Liver (tissue), 9 donors: ENCODE data around the gene CLDN5. TPM values are rescaled to one million over a fixed set of nuclear protein-coding genes. Genes with fewer than 3 reads are reported as not detected.

Experiments
- DNase-seq: peaks from one replicate; pipeline ENCODE4 v3.0.0-alpha.2; 2017; ENCODE audit warnings: low spot score
- H3K27ac ChIP-seq, 2 donors: one replicate each; pipeline ENCODE4 v1.7.0; 2013; ENCODE audit warnings: inconsistent platforms in 2 of 2, low read length in 2 of 2, control low read depth in 1 of 2, low read depth in 1 of 2, mild to moderate bottlenecking in 1 of 2
- H3K27me3 ChIP-seq, 4 donors: one replicate each; pipeline versions ENCODE4 v1.6.1 to v1.7.0; 2013; ENCODE audit warnings: low read length in 3 of 4, inconsistent platforms in 1 of 4, mild to moderate bottlenecking in 1 of 4, moderate library complexity in 1 of 4; ENCODE audit not compliant: control insufficient read depth in 4 of 4, insufficient read depth in 4 of 4
- H3K36me3 ChIP-seq, 4 donors: one replicate each; pipeline versions ENCODE4 v1.6.1 to v1.7.0; 2013; ENCODE audit warnings: low read length in 3 of 4, mild to moderate bottlenecking in 3 of 4, low read depth in 1 of 4, moderate library complexity in 1 of 4; ENCODE audit not compliant: control insufficient read depth in 4 of 4, insufficient read depth in 3 of 4
- H3K4me1 ChIP-seq, 4 donors: one replicate each; pipeline versions ENCODE4 v1.6.1 to v1.7.0; 2013; ENCODE audit warnings: low read length in 3 of 4, mild to moderate bottlenecking in 3 of 4, moderate library complexity in 1 of 4; ENCODE audit not compliant: control insufficient read depth in 4 of 4, insufficient read depth in 4 of 4
- H3K4me3 ChIP-seq, 3 donors: one replicate each; pipeline versions ENCODE4 v1.6.1 to v1.7.0; 2013; ENCODE audit warnings: low read length in 3 of 3, control low read depth in 1 of 3, low read depth in 1 of 3, mild to moderate bottlenecking in 1 of 3
- H3K9ac ChIP-seq, 2 donors: one replicate each; pipeline ENCODE4 v1.7.0; 2013; ENCODE audit warnings: low read length in 2 of 2, mild to moderate bottlenecking in 2 of 2, moderate library complexity in 2 of 2, control low read depth in 1 of 2, low read depth in 1 of 2
- H3K9me3 ChIP-seq, 4 donors: one replicate each; pipeline versions ENCODE4 v1.6.1 to v1.7.0; 2013; ENCODE audit warnings: low read length in 3 of 4; ENCODE audit not compliant: control insufficient read depth in 4 of 4
- ATF3 ChIP-seq: IDR thresholded peaks from 2 replicates; pipeline ENCODE4 v1.6.1; 2016; ENCODE audit warnings: antibody characterized with exemption
- CTCF ChIP-seq: fragments of 150-350 bp; IDR thresholded peaks from 2 replicates; pipeline ENCODE4 v1.5.1; 2017; ENCODE audit warnings: improper control_type of control experiment, low read depth, low read length; ENCODE audit not compliant: missing input control
- FOXA1 ChIP-seq: IDR thresholded peaks from 2 replicates; pipeline ENCODE4 v1.6.1; 2016; ENCODE audit warnings: antibody characterized with exemption
- FOXA2 ChIP-seq: IDR thresholded peaks from 2 replicates; pipeline ENCODE4 v1.6.1; 2016; ENCODE audit warnings: antibody characterized with exemption
- GABPA ChIP-seq, 2 donors: IDR thresholded peaks in 1 of 2; conservative IDR thresholded peaks in 1 of 2; 2 replicates each; pipeline ENCODE4 v1.6.1; 2016; ENCODE audit warnings: antibody characterized with exemption in 2 of 2, mild to moderate bottlenecking in 1 of 2, moderate library complexity in 1 of 2
- HNF4A ChIP-seq, 2 donors: conservative IDR thresholded peaks; 2 replicates each; pipeline ENCODE4 v1.6.1; 2016; ENCODE audit warnings: antibody characterized with exemption in 2 of 2, mild to moderate bottlenecking in 2 of 2
- HNF4G ChIP-seq: IDR thresholded peaks from 2 replicates; pipeline ENCODE4 v1.6.1; 2016; ENCODE audit warnings: antibody characterized with exemption
- JUND ChIP-seq, 2 donors: IDR thresholded peaks; 2 replicates each; pipeline ENCODE4 v1.6.1; 2016; ENCODE audit warnings: antibody characterized with exemption in 2 of 2
- MAX ChIP-seq: IDR thresholded peaks from 2 replicates; pipeline ENCODE4 v1.6.1; 2016; ENCODE audit warnings: antibody characterized with exemption
- NR2F2 ChIP-seq: IDR thresholded peaks from 2 replicates; pipeline ENCODE4 v1.6.1; 2016; ENCODE audit warnings: antibody characterized with exemption
- RAD21 ChIP-seq, 2 donors: IDR thresholded peaks; 2 replicates each; pipeline ENCODE4 v1.6.1; 2016; ENCODE audit warnings: antibody characterized with exemption in 2 of 2, mild to moderate bottlenecking in 2 of 2
- REST ChIP-seq: IDR thresholded peaks from 2 replicates; pipeline ENCODE4 v1.6.1; 2016; ENCODE audit warnings: antibody characterized with exemption, mild to moderate bottlenecking
- RXRA ChIP-seq, 2 donors: IDR thresholded peaks; 2 replicates each; pipeline ENCODE4 v1.6.1; 2017 to 2018; ENCODE audit warnings: antibody characterized with exemption in 2 of 2, mild to moderate bottlenecking in 1 of 2
- SP1 ChIP-seq: IDR thresholded peaks from 2 replicates; pipeline ENCODE4 v1.6.1; 2018; ENCODE audit warnings: antibody characterized with exemption, mild to moderate bottlenecking
- TAF1 ChIP-seq: conservative IDR thresholded peaks from 2 replicates; pipeline ENCODE4 v1.6.1; 2016; ENCODE audit warnings: antibody characterized with exemption, mild to moderate bottlenecking
- YY1 ChIP-seq: IDR thresholded peaks from 2 replicates; pipeline ENCODE4 v1.6.1; 2016; ENCODE audit warnings: antibody characterized with exemption, mild to moderate bottlenecking
- ZBTB33 ChIP-seq: IDR thresholded peaks from 2 replicates; pipeline ENCODE4 v1.6.1; 2016; ENCODE audit warnings: antibody characterized with exemption
- WGBS: extraction: QIAGEN DNeasy Blood & Tissue Kit; methylation state at CpG from one replicate; pipeline ENCODE4 v1.1.7; 2013; 5-methylcytosine and 5-hydroxymethylcytosine counted together
- polyA plus RNA-seq, 2 donors: library from polyadenylated mRNA; stranded (reverse) in 1 of 2; unstranded in 1 of 2; fragments of 200-250 nt in 1 of 2; fragments of >200 nt in 1 of 2; fragmentation: Nextera tagmentation in 1 of 2; extraction: Ambion mirVana in 1 of 2; gene quantifications; one replicate each; pipeline versions ENCODE4 v1.2.1 to v1.2.3, GENCODE V29; 2013 to 2015
- total RNA-seq, 2 donors: library from RNA; depleted of rRNA; stranded (reverse); fragments of >200 nt; gene quantifications; one replicate each; pipeline ENCODE4 v1.2.3, GENCODE V29; 2014
- donor health status: healthy.
- donor health status: healthy.
- donor health status: healthy.
- donor health status: healthy.
- donor health status: healthy.

CLDN5 gene
- total and polyA plus RNA-seq, 4 donors, result 15.6 to 31.5 (median 22.4) TPM

- H3K9ac ChIP-seq, result no peak overlapping the region
- H3K27me3 ChIP-seq, result peaks cover 0 to 10% (median 5%) of the 10 kb centered on the region in 4 donors
- no peak overlapping the region for H3K4me3 ChIP-seq
- H3K9me3 ChIP-seq, result no peaks in the 10 kb centered on the region
- H3K27ac ChIP-seq, result no peak overlapping the region
- no peak for DNase-seq
- no peaks in the 10 kb centered on the region for H3K36me3 ChIP-seq
- WGBS, result 75% methylated on average over 7 of the region's 7 CpGs
- peaks cover 4 to 22% (median 9%) of the 10 kb centered on the region in 4 donors for H3K4me1 ChIP-seq
- no peak for TF ChIP-seq ATF3
- no peak for TF ChIP-seq YY1
- TF ChIP-seq MAX, result no peak
- TF ChIP-seq NR2F2, result no peak
- TF ChIP-seq REST, result no peak
- TF ChIP-seq SP1, result no peak
- no peak for TF ChIP-seq FOXA1
- no peak for TF ChIP-seq RXRA (IDR thresholded peaks at IDR 0.05)
- no peak for TF ChIP-seq HNF4G
- TF ChIP-seq HNF4A (conservative IDR thresholded peaks at IDR 0.05), result no peak
- no peak for TF ChIP-seq TAF1
- TF ChIP-seq JUND (IDR thresholded peaks at IDR 0.05), result no peak
- no peak for TF ChIP-seq ZBTB33
- no peak for TF ChIP-seq RAD21 (IDR thresholded peaks at IDR 0.05)
Measured at GRCh38 chr22:19526702-19527111, 2.5 kb upstream of the CLDN5 start.

GRCh38 chr22:19526076-19526701 lies 2.0 kb upstream of the CLDN5 start:
- Histone ChIP-seq H3K9ac (no peak overlapping the region), H3K4me1 (peaks cover 4 to 22% (median 9%) of the 10 kb centered on the region in 4 donors), H3K36me3 (no peaks in the 10 kb centered on the region), H3K27me3 (peaks cover 0 to 10% (median 5%) of the 10 kb centered on the region in 4 donors), H3K4me3 (no peak overlapping the region), H3K9me3 (no peaks in the 10 kb centered on the region), H3K27ac (no peak overlapping the region)
- DNase-seq, result no peak
- WGBS, result 96% methylated on average over 11 of the region's 11 CpGs
- TF ChIP-seq JUND (IDR thresholded peaks at IDR 0.05), result no peak
- no peak for TF ChIP-seq NR2F2
- TF ChIP-seq GABPA (IDR thresholded peaks at IDR 0.05 in 1 of 2, conservative IDR thresholded peaks at IDR 0.05 in 1 of 2), result no peak
- TF ChIP-seq ZBTB33, result no peak
- no peak for TF ChIP-seq SP1
- TF ChIP-seq FOXA2, result no peak
- no peak for TF ChIP-seq HNF4A (conservative IDR thresholded peaks at IDR 0.05)
- TF ChIP-seq HNF4G, result no peak
- TF ChIP-seq CTCF, result no peak
- no peak for TF ChIP-seq FOXA1
- no peak for TF ChIP-seq REST
- TF ChIP-seq RXRA (IDR thresholded peaks at IDR 0.05), result no peak
- TF ChIP-seq MAX, result no peak
- TF ChIP-seq TAF1, result no peak
